Esophagus muscularis mucosa (tissue), 4 donors: ENCODE data around the gene YKT6. TPM values are rescaled to one million over a fixed set of nuclear protein-coding genes. Genes with fewer than 3 reads are reported as not detected.

Source experiments
- DNase-seq: peaks from one replicate; pipeline ENCODE4 v3.0.0-alpha.2; 2017; ENCODE audit errors: extremely low spot score
- H3K27ac ChIP-seq, 4 donors: fragments of 200-600 bp; sonication (generic); replicated peaks in 1 of 4; 1 replicate in 3 of 4; 2 replicates in 1 of 4; pipeline ENCODE4 v1.5.1; 2016 to 2019; ENCODE audit warnings: mild to moderate bottlenecking in 1 of 4
- H3K27me3 ChIP-seq, 4 donors: fragments of 200-600 bp; sonication (generic); one replicate each; pipeline versions ENCODE4 v1.5.1 to v1.6.0; 2016 to 2019
- H3K36me3 ChIP-seq, 4 donors: fragments of 200-600 bp; sonication (generic); one replicate each; pipeline ENCODE4 v1.5.1; 2016 to 2019
- H3K4me1 ChIP-seq, 4 donors: fragments of 200-600 bp; sonication (generic); one replicate each; pipeline ENCODE4 v1.5.1; 2016 to 2019
- H3K4me3 ChIP-seq, 4 donors: fragments of 200-600 bp; sonication (generic); 1 replicate in 2 of 4; 2 replicates in 2 of 4; pipeline ENCODE4 v1.5.1; 2016 to 2019; ENCODE audit warnings: mild to moderate bottlenecking in 4 of 4, moderate library complexity in 1 of 4
- H3K9me3 ChIP-seq, 4 donors: fragments of 200-600 bp; sonication (generic); 1 replicate in 3 of 4; 2 replicates in 1 of 4; pipeline ENCODE4 v1.5.1; 2016 to 2019
- CTCF ChIP-seq, 3 experiments: fragments of 200-600 bp in 2 of 3; fragments of 450-650 bp in 1 of 3; sonication (generic) in 2 of 3; IDR thresholded peaks; one replicate each; pipeline ENCODE4 v1.5.1; 2017 to 2019; ENCODE audit warnings: antibody characterized with exemption in 3 of 3, mild to moderate bottlenecking in 2 of 3, moderate library complexity in 1 of 3
- WGBS: methylation state at CpG from one replicate; pipeline ENCODE4 v1.1.5; 2018; 5-methylcytosine and 5-hydroxymethylcytosine counted together
- intact Hi-C: fragments of 100-400 bp; cut with DNase I; formaldehyde crosslinking; loops from one replicate; pipeline ENCODE4 v1.15.1; 2023
- total RNA-seq, 4 donors: library from RNA; depleted of rRNA; stranded (reverse); fragments of >200 nt; gene quantifications; one replicate each; pipeline versions ENCODE4 v1.1.0 to v1.2.1, GENCODE V29; 2016

YKT6 gene
- total RNA-seq, 4 donors from 2014 or later: 49.8 to 79.5 (median 64.4) TPM

DNA sequence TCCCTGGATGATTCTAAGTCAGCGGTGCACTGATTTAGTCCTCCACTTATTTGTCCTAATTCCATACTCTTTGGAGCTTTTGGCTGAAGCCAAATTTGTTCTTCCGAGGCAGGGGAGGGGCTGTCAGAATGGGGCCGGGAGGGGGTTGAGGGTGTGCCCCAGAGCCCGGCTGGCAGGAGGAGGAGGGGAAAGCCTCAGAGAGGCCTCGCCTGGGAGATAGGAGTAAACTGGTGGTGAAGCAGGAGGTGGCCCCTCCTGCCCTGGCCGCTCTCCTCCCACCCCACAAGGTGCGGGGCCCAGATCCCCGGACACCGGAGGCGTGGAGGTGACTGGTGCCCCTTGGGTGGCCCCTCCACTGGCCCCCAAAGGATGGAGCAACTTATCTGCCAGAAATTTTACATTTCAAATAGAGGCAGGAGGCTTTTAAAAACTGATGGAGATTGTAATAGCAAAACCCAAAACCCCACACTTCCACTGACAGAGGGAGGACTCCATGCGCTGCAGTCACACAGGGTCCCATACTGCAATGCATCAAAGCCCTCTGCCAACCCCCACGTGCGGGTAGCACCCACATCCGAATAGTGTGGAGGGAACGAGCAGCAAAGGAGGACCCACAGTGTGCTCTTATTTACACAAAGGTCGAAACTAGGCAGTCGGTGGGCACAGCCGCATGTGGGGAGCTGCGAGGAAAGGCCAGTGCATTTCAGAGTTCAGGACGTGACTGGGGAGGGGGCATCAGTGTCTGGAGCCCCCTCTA is 62.7 kb downstream of the YKT6 start:
- Histone ChIP-seq H3K4me1 (peaks cover 23 to 52% (median 26%) of the 10 kb centered on the region in 4 donors), H3K36me3 (no peaks in the 10 kb centered on the region), H3K27ac (no peak overlapping the region), H3K27me3 (peaks cover 0 to 8% (median 0%) of the 10 kb centered on the region in 4 donors), H3K9me3 (no peaks in the 10 kb centered on the region), H3K4me3 (no peak overlapping the region)
- WGBS: 86% methylated on average over 14 of the region's 20 CpGs
- intact Hi-C loops: no loop called here
- no peak for TF ChIP-seq CTCF (IDR thresholded peaks at IDR 0.05)
- DNase-seq: no peak

Other genes with a start within 250 kb of the YKT6 start
- gene SPDYE1, start 203.1 kb upstream of the YKT6 start, total RNA-seq: under 1 TPM in 1 of 4 donors, not detected in 3; 0.11 TPM
- 100 to 1,000 TPM in 3 of 4 donors, 10 to 100 TPM in 1; 93.9 to 122 (median 115) TPM for gene DBNL, start 156.3 kb upstream of the YKT6 start, total RNA-seq
- gene PGAM2, start 135.4 kb upstream of the YKT6 start, total RNA-seq: 1 to 10 TPM in 1 of 4 donors, under 1 TPM in 2, not detected in 1; 0.52 to 1.8 (median 0.66) TPM
- 10 to 100 TPM; 12.4 to 32.3 (median 26.5) TPM for gene POLM, start 118.4 kb upstream of the YKT6 start, total RNA-seq
- gene AEBP1, start 96.6 kb upstream of the YKT6 start, total RNA-seq: 100 to 1,000 TPM in 3 of 4 donors, 10 to 100 TPM in 1; 71.0 to 234 (median 156) TPM
- 10 to 100 TPM; 33.6 to 71.2 (median 55.9) TPM for gene POLD2, start 77.4 kb upstream of the YKT6 start, total RNA-seq
- not detected for gene MYL7, start 59.6 kb upstream of the YKT6 start, total RNA-seq
- gene GCK, start 11.5 kb upstream of the YKT6 start, total RNA-seq: 1 to 10 TPM in 3 of 4 donors, under 1 TPM in 1; 0.75 to 2.8 (median 1.2) TPM
- 1 to 10 TPM in 3 of 4 donors, under 1 TPM in 1; 0.50 to 2.0 (median 1.2) TPM for gene CAMK2B, start 124.6 kb downstream of the YKT6 start, total RNA-seq